NCI-H524 treated with DMSO at 0.1 percent for 48 hours (cell line): Measurements from ENCODE around the gene IPP.
"Not testable (repeated sequence)": the region's sequence is repeated elsewhere in the genome, so short reads cannot be mapped to it uniquely, and the experiment has no call there.

Source experiments
- DNase-seq: peaks from one replicate; lab custom pipeline; 2025; lab: John Stamatoyannopoulos, UW

Gene IPP

GRCh38 chr1:45684402-45684801 lies 66.1 kb downstream of the IPP start:
- DNase-seq, result no peak

GRCh38 chr1:45682942-45683341 lies 67.5 kb downstream of the IPP start:
- DNase-seq, result no peak

- DNase-seq, result no peak
Measured at GRCh38 chr1:45679123-45679522, 71.3 kb downstream of the IPP start.

GRCh38 chr1:45678489-45678888 lies 72.0 kb downstream of the IPP start:
- DNase-seq, result no peak

GRCh38 chr1:45677751-45678245 lies 72.7 kb downstream of the IPP start:
- no peak for DNase-seq

- DNase-seq, result not testable (repeated sequence)
Measured at GRCh38 chr1:45676553-45676952, 73.9 kb downstream of the IPP start.

GRCh38 chr1:45674478-45674877 lies 76.0 kb downstream of the IPP start:
- no peak for DNase-seq

GRCh38 chr1:45673956-45674355 lies 76.5 kb downstream of the IPP start:
- DNase-seq, result no peak

GRCh38 chr1:45669859-45670655 lies 80.4 kb downstream of the IPP start:
- DNase-seq, result no peak

GRCh38 chr1:45669379-45669778 lies 81.1 kb downstream of the IPP start:
- DNase-seq, result no peak

- no peak for DNase-seq
Measured at GRCh38 chr1:45668526-45668925, 81.9 kb downstream of the IPP start.

- DNase-seq, result no peak
Measured at GRCh38 chr1:45667321-45668111, 82.9 kb downstream of the IPP start.

- DNase-seq, result no peak
Measured at GRCh38 chr1:45666836-45667235, 83.6 kb downstream of the IPP start.

- no peak for DNase-seq
Measured at GRCh38 chr1:45660336-45660735, 90.1 kb downstream of the IPP start.

GRCh38 chr1:45659222-45659621 lies 91.2 kb downstream of the IPP start:
- DNase-seq, result no peak

- DNase-seq, result no peak
Measured at GRCh38 chr1:45658171-45658570, 92.3 kb downstream of the IPP start.

- DNase-seq, result no peak
Measured at GRCh38 chr1:45656573-45657226, 93.8 kb downstream of the IPP start.

GRCh38 chr1:45654540-45655280 lies 95.7 kb downstream of the IPP start:
- no peak for DNase-seq
